ENCODE data around the gene PSMG2. TPM values are rescaled to one million over a fixed set of nuclear protein-coding genes. Genes with fewer than 3 reads are reported as not detected.

The PSMG2 gene
- total RNA-seq, 1 experiment from 2014 or later, result 63.1 TPM

DNA sequence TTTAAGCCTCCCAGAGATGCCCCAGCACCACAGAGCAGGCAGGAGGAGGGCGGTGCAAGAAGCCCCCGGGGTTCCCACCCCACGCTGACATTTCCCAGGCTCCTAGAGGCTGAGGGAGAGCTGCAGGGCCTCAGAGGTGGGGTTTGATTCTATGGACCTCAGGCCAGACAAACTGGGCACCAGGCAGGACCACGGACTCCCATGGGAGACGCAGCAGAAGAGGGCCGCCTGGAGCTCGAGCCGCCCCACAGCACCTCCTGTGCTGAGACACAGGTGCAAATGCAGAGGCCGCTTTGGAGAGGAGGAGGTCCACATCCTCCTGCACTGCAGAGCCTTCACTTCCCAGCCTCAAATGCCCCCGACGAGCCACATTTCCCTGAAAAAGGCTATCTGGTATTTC is 62.7 kb downstream of the PSMG2 start:
- ATAC-seq, result no peak
- ChIA-PET CTCF (no interaction called here), POLR2A (no interaction called here)
- intact Hi-C loops (cut with micrococcal nuclease; ENCODE audit: unreplicated experiment), result no loop called here
- in situ Hi-C loops (cut with HindIII; ENCODE audit: low pct_unique_long_range_greater_than_20kb, low sequenced_read_pairs), result no loop called here
- TF ChIP-seq SIN3A (IDR thresholded peaks at IDR 0.05; ENCODE audit: borderline replicate concordance, insufficient read depth, low read depth, low read length) (no peak), TCF7L2 (IDR thresholded peaks at IDR 0.05; ENCODE audit: low read depth, low read length) (no peak)
- TF ChIP-seq, protein P1, sequence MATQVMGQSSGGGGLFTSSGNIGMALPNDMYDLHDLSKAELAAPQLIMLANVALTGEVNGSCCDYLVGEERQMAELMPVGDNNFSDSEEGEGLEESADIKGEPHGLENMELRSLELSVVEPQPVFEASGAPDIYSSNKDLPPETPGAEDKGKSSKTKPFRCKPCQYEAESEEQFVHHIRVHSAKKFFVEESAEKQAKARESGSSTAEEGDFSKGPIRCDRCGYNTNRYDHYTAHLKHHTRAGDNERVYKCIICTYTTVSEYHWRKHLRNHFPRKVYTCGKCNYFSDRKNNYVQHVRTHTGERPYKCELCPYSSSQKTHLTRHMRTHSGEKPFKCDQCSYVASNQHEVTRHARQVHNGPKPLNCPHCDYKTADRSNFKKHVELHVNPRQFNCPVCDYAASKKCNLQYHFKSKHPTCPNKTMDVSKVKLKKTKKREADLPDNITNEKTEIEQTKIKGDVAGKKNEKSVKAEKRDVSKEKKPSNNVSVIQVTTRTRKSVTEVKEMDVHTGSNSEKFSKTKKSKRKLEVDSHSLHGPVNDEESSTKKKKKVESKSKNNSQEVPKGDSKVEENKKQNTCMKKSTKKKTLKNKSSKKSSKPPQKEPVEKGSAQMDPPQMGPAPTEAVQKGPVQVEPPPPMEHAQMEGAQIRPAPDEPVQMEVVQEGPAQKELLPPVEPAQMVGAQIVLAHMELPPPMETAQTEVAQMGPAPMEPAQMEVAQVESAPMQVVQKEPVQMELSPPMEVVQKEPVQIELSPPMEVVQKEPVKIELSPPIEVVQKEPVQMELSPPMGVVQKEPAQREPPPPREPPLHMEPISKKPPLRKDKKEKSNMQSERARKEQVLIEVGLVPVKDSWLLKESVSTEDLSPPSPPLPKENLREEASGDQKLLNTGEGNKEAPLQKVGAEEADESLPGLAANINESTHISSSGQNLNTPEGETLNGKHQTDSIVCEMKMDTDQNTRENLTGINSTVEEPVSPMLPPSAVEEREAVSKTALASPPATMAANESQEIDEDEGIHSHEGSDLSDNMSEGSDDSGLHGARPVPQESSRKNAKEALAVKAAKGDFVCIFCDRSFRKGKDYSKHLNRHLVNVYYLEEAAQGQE (IDR thresholded peaks at IDR 0.05; ENCODE audit: insufficient read depth in 1 of 2, low read depth in 2 of 2, low read length in 1 of 2), result no peak
- no peak overlapping the region for H3K4me3 ChIP-seq (ENCODE audit: low read depth in 2 of 2, low read length in 2 of 2)
- H3K27ac ChIP-seq (ENCODE audit: low read length), result no peak overlapping the region
- BruUV-seq (replicated peaks), result no TSS peak
- no peaks in the 10 kb centered on the region for H3K27me3 ChIP-seq (ENCODE audit: control insufficient read depth, insufficient read depth, low read length)
- no peak for DNase-seq (ENCODE audit: low read depth, low spot score)
- no peaks in the 10 kb centered on the region for H3K9me3 ChIP-seq (ENCODE audit: control insufficient read depth, insufficient read depth, low read depth, low read length)
- H3K36me3 ChIP-seq (ENCODE audit: control insufficient read depth, insufficient read depth, low read length), result no peaks in the 10 kb centered on the region
- no peaks in the 10 kb centered on the region for H3K4me1 ChIP-seq (ENCODE audit: control insufficient read depth, insufficient read depth, low read length)

DNA sequence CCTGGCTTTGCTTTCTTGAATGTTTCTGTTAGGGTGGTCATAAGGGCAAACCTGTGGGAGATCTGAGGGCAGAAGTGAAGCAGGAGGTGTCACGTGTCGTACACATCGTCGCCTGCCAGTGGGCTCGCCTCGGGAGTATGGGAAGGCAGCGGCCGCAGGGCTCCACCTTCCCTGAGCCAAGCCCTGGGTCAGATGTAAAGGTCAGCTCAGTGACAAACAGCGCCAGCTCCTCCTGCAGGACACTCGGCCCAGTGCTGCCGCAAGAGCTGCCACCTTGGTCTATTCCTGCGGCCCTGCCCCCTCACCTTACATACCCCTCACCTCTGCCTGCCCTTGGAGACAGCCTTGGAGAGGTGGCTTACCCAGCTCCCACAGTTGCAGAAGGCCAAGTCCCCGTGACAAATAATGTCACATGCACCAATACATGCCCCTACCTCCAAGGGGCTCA is 64.2 kb downstream of the PSMG2 start:
- H3K9me3 ChIP-seq (ENCODE audit: control insufficient read depth, insufficient read depth, low read depth, low read length), result no peaks in the 10 kb centered on the region
- DNase-seq (ENCODE audit: low read depth, low spot score) (no peak), ATAC-seq (peak; percentile 85)
- no peaks in the 10 kb centered on the region for H3K27me3 ChIP-seq (ENCODE audit: control insufficient read depth, insufficient read depth, low read length)
- POLR2A ChIA-PET, result interaction anchor here (0.7 kb wide), 1 partner anchor 117 kb away, joined by 3 read pairs; the partner anchor contains the start of gene PTPN2
- H3K27ac ChIP-seq (ENCODE audit: low read length), result no peak overlapping the region
- BruUV-seq (replicated peaks), result no TSS peak
- H3K36me3 ChIP-seq (ENCODE audit: control insufficient read depth, insufficient read depth, low read length), result no peaks in the 10 kb centered on the region
- CTCF ChIA-PET, result no interaction called here
- in situ Hi-C loops (cut with HindIII; ENCODE audit: low pct_unique_long_range_greater_than_20kb, low sequenced_read_pairs), result no loop called here
- H3K4me1 ChIP-seq (ENCODE audit: control insufficient read depth, insufficient read depth, low read length), result no peaks in the 10 kb centered on the region
- no peak overlapping the region for H3K4me3 ChIP-seq (ENCODE audit: low read depth in 2 of 2, low read length in 2 of 2)
- intact Hi-C loops (cut with micrococcal nuclease; ENCODE audit: unreplicated experiment), result no loop called here
- TF ChIP-seq, protein P2, sequence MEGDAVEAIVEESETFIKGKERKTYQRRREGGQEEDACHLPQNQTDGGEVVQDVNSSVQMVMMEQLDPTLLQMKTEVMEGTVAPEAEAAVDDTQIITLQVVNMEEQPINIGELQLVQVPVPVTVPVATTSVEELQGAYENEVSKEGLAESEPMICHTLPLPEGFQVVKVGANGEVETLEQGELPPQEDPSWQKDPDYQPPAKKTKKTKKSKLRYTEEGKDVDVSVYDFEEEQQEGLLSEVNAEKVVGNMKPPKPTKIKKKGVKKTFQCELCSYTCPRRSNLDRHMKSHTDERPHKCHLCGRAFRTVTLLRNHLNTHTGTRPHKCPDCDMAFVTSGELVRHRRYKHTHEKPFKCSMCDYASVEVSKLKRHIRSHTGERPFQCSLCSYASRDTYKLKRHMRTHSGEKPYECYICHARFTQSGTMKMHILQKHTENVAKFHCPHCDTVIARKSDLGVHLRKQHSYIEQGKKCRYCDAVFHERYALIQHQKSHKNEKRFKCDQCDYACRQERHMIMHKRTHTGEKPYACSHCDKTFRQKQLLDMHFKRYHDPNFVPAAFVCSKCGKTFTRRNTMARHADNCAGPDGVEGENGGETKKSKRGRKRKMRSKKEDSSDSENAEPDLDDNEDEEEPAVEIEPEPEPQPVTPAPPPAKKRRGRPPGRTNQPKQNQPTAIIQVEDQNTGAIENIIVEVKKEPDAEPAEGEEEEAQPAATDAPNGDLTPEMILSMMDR (IDR thresholded peaks at IDR 0.05), result peak; percentile 60; the same call in 1 of the 2 replicates
- no peak for TF ChIP-seq POLR2AphosphoS5 (IDR thresholded peaks at IDR 0.05; ENCODE audit: low read depth, low read length)

DNA sequence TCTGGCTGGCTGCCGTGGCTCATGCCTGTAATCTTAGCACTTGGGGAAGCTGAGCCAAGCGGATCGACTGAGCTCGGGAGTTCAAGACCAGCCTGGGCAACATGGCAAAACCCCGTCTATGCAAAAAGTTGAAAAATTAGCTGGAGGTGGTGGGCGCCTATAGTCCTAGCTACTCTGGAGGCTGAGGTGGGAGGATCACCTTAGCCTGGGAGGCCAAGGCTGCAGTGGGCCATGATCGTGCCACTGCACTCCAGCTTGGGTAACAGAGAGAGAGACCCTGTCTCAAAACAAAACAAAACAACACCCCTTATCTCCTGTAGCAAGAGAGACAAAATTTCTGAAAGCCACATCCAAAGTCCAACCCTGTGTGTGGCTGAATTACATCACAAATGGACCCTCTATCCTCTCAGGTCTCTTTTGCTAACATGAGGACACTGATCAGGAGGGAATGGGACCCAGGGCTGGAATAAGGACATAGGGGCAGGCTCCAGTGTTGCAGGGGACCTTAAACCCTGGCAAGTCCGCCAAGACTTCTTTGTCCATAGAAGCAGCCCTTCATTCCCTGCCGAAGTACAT is 64.8 kb downstream of the PSMG2 start:
- H3K9me3 ChIP-seq (ENCODE audit: control insufficient read depth, insufficient read depth, low read depth, low read length), result no peaks in the 10 kb centered on the region
- intact Hi-C loops (cut with micrococcal nuclease; ENCODE audit: unreplicated experiment) (no loop called here), in situ Hi-C loops (cut with HindIII; ENCODE audit: low pct_unique_long_range_greater_than_20kb, low sequenced_read_pairs) (no loop called here)
- BruUV-seq (replicated peaks), result no TSS peak
- no peak overlapping the region for H3K4me3 ChIP-seq (ENCODE audit: low read depth in 2 of 2, low read length in 2 of 2)
- H3K4me1 ChIP-seq (ENCODE audit: control insufficient read depth, insufficient read depth, low read length), result no peaks in the 10 kb centered on the region
- POLR2A ChIA-PET, result interaction anchor here (0.7 kb wide), 1 partner anchor 116 kb away, joined by 3 read pairs; the partner anchor contains the start of gene PTPN2
- no peaks in the 10 kb centered on the region for H3K36me3 ChIP-seq (ENCODE audit: control insufficient read depth, insufficient read depth, low read length)
- ATAC-seq (no peak), DNase-seq (ENCODE audit: low read depth, low spot score) (no peak)
- CTCF ChIA-PET, result no interaction called here
- TF ChIP-seq, protein P2 (IDR thresholded peaks at IDR 0.05), result no peak
- no peak overlapping the region for H3K27ac ChIP-seq (ENCODE audit: low read length)
- no peaks in the 10 kb centered on the region for H3K27me3 ChIP-seq (ENCODE audit: control insufficient read depth, insufficient read depth, low read length)
